GM12878 (cell line): ENCODE measurements around the gene MSI2. TPM values are rescaled to one million over a fixed set of nuclear protein-coding genes. Genes with fewer than 3 reads are reported as not detected.

Experiments used
- ATAC-seq: fragments of 200-7000 bp; cut with Tn5 transposase; 3 replicates; pipeline ENCODE4 v1.9.1; 2020; ENCODE audit warnings: mild to moderate bottlenecking, moderate library complexity
- BruUV-seq: library from RNA; stranded (reverse); fragments of 400-500 nt; replicated peaks from 2 replicates; lab custom pipeline; 2021; lab: Mats Ljungman, UMichigan
- CTCF ChIA-PET: fragments of 300-600 bp; sonication (Branson Sonifier 250); formaldehyde crosslinking; extraction: SDS; loops from one replicate; lab custom pipeline; 2021; ENCODE audit warnings: inconsistent platforms; lab: Yijun Ruan, JAX
- POLR2A ChIA-PET: fragments of 350-600 bp; formaldehyde crosslinking; extraction: SDS; loops from one replicate; lab custom pipeline; 2021; ENCODE audit warnings: inconsistent platforms; lab: Charles Lee
- RAD21 ChIA-PET: fragments of 300-600 bp; sonication (Branson Sonifier 250); formaldehyde crosslinking; loops from one replicate; lab custom pipeline; 2023; ENCODE audit warnings: antibody characterized with exemption; ENCODE audit not compliant: unreplicated experiment; lab: Charles Lee
- SMC1A ChIA-PET: fragments of 300-600 bp; sonication (Branson Sonifier 250); formaldehyde crosslinking; loops from one replicate; lab custom pipeline; 2023; ENCODE audit not compliant: unreplicated experiment, uncharacterized antibody; lab: Charles Lee
- DNase-seq: peaks from one replicate; pipeline ENCODE4 v3.0.0-alpha.2; 2011; ENCODE audit warnings: low read depth, low spot score
- FAIRE-seq: peaks from 3 replicates; lab custom pipeline; 2011; peaks lifted over from hg19 to GRCh38; lab: Jason Lieb, UNC
- H2AFZ ChIP-seq: 2 replicates; pipeline ENCODE4 v1.6.0; 2011; ENCODE audit warnings: low read depth, low read length, control low read depth; ENCODE audit not compliant: control insufficient read depth
- H3K27ac ChIP-seq: 2 replicates; pipeline ENCODE4 v1.5.1; 2011; ENCODE audit warnings: control low read depth; ENCODE audit not compliant: control insufficient read depth, insufficient read depth
- H3K27me3 ChIP-seq, 2 experiments: replicated peaks in 1 of 2; 2 replicates each; pipeline versions ENCODE4 v1.6.0 to v1.6.1; 2011; ENCODE audit warnings: low read length in 1 of 2; ENCODE audit not compliant: control insufficient read depth in 2 of 2, insufficient read depth in 2 of 2
- H3K36me3 ChIP-seq, 2 experiments: 2 replicates each; pipeline ENCODE4 v1.5.1; 2011; ENCODE audit warnings: low read length in 1 of 2; ENCODE audit not compliant: control insufficient read depth in 2 of 2, insufficient read depth in 2 of 2
- H3K4me1 ChIP-seq: 2 replicates; pipeline ENCODE4 v1.6.1; 2011; ENCODE audit warnings: mild to moderate bottlenecking, low read length, moderate library complexity, mixed read lengths; ENCODE audit not compliant: control insufficient read depth, insufficient read depth
- H3K4me2 ChIP-seq: 2 replicates; pipeline ENCODE4 v1.6.0; 2011; ENCODE audit warnings: control low read depth; ENCODE audit not compliant: control insufficient read depth, insufficient read depth
- H3K4me3 ChIP-seq: fragments of 200-600 bp; sonication (generic); 2 replicates; pipeline ENCODE4 v1.5.1; 2016
- H3K79me2 ChIP-seq: 2 replicates; pipeline ENCODE4 v1.6.0; 2011; ENCODE audit warnings: low read length; ENCODE audit not compliant: control insufficient read depth, insufficient read depth
- H3K9ac ChIP-seq: 2 replicates; pipeline ENCODE4 v1.8.0; 2011; ENCODE audit warnings: low read length, control low read depth, mixed read lengths; ENCODE audit not compliant: control insufficient read depth, insufficient read depth
- H3K9me3 ChIP-seq: replicated peaks from 3 replicates; pipeline ENCODE4 v1.5.1; 2011; ENCODE audit warnings: mild to moderate bottlenecking, low read length; ENCODE audit not compliant: control insufficient read depth, insufficient read depth
- H4K20me1 ChIP-seq: 2 replicates; pipeline ENCODE4 v1.6.0; 2011; ENCODE audit not compliant: control insufficient read depth, insufficient read depth
- FOXK2 ChIP-seq: fragments of 450-650 bp; IDR thresholded peaks from 2 replicates; pipeline ENCODE4 v1.6.1; 2017; ENCODE audit warnings: mild to moderate bottlenecking, moderate library complexity
- LARP7 ChIP-seq: fragments of 450-650 bp; IDR thresholded peaks from 2 replicates; pipeline ENCODE4 v1.6.1; 2017; ENCODE audit warnings: mild to moderate bottlenecking
- MAX ChIP-seq: IDR thresholded peaks from 2 replicates; pipeline ENCODE4 v1.6.1; 2012; ENCODE audit warnings: low read depth, low read length, improper control_type of control experiment
- MLLT1 ChIP-seq: fragments of 450-650 bp; IDR thresholded peaks from 2 replicates; pipeline ENCODE4 v1.6.1; 2016; ENCODE audit warnings: mild to moderate bottlenecking
- NFYB ChIP-seq: IDR thresholded peaks from 2 replicates; pipeline ENCODE4 v1.6.1; 2011; ENCODE audit warnings: low read depth, mild to moderate bottlenecking, low read length, improper control_type of control experiment, moderate library complexity; ENCODE audit not compliant: insufficient read depth
- RAD51 ChIP-seq: fragments of 450-650 bp; IDR thresholded peaks from 2 replicates; pipeline ENCODE4 v1.6.1; 2016; ENCODE audit warnings: moderate library complexity, mild to moderate bottlenecking, inconsistent platforms
- RUNX3 ChIP-seq: IDR thresholded peaks from 2 replicates; pipeline ENCODE4 v1.6.1; 2012; ENCODE audit warnings: low read length, inconsistent platforms
- STAT1 ChIP-seq: fragments of 450-650 bp; conservative IDR thresholded peaks from 2 replicates; pipeline ENCODE4 v1.6.1; 2014; ENCODE audit warnings: antibody characterized with exemption, mild to moderate bottlenecking
- YBX1 ChIP-seq: fragments of 450-650 bp; IDR thresholded peaks from 2 replicates; pipeline ENCODE4 v1.6.1; 2016; ENCODE audit warnings: antibody characterized with exemption
- ZNF384 ChIP-seq: IDR thresholded peaks from 2 replicates; pipeline ENCODE4 v1.6.1; 2012; ENCODE audit warnings: low read depth, mild to moderate bottlenecking, low read length, improper control_type of control experiment, borderline replicate concordance
- ZNF592 ChIP-seq: fragments of 450-650 bp; IDR thresholded peaks from 2 replicates; pipeline ENCODE4 v1.6.1; 2017; ENCODE audit warnings: mild to moderate bottlenecking, moderate library complexity
- WGBS: methylation state at CpG from one replicate; pipeline ENCODE4 v1.1.6; 2016; ENCODE audit warnings: low lambda C conversion rate; ENCODE audit not compliant: insufficient replicate concordance, insufficient coverage; ENCODE audit errors: missing lambda C conversion rate; 5-methylcytosine and 5-hydroxymethylcytosine counted together
- in situ Hi-C: fragments of 300-500 bp; cut with MboI; formaldehyde crosslinking; loops from 9 replicates; pipeline ENCODE4 v1.14.3; 2018; ENCODE audit warnings: mixed read lengths
- intact Hi-C: fragments of 100-400 bp; cut with micrococcal nuclease; formaldehyde crosslinking; loops from one replicate; pipeline ENCODE4 v1.14.2; 2022; ENCODE audit not compliant: unreplicated experiment
- polyA plus RNA-seq, 11 experiments: library from polyadenylated mRNA; depleted of rRNA in 4 of 11; unstranded in 6 of 11; stranded (reverse) in 5 of 11; fragments of >200 nt; fragmentation: Nextera tagmentation in 4 of 11; fragmentation: Illumina TruSeq in 1 of 11; extraction: Ambion mirVana in 4 of 11; extraction: Trizol in 1 of 11; gene quantifications; 1 replicate in 1 of 11; 2 replicates in 10 of 11; pipeline versions ENCODE4 v1.2.1 to v1.2.3, GENCODE V29; 2011 to 2016; ENCODE audit warnings: inconsistent platforms in 2 of 11, missing spikeins in 2 of 11, low read depth in 1 of 11
- total RNA-seq, 4 experiments: library from RNA; depleted of rRNA in 3 of 4; stranded (reverse); fragments of >200 nt in 3 of 4; fragmentation: Illumina TruSeq in 1 of 4; extraction: Trizol in 1 of 4; gene quantifications; 2 replicates each; pipeline versions ENCODE4 v1.2.1 to v1.2.3, GENCODE V29; 2013 to 2021

MSI2 gene
- total and polyA plus RNA-seq, 10 of the 15 experiments (the other 5 are each of a cell fraction or from before 2014, with no cell fraction given): 6.1 to 76.1 (median 42.0) TPM

- Histone ChIP-seq H3K36me3 (peaks cover 0 to under 1% of the 10 kb centered on the region in 2 experiments; a peak in 3 of 4 replicates), H3K79me2 (no peaks in the 10 kb centered on the region), H3K27me3 (no peaks in the 10 kb centered on the region), H3K4me2 (no peak overlapping the region), H3K4me3 (no peak overlapping the region), H3K4me1 (no peaks in the 10 kb centered on the region), H4K20me1 (no peaks in the 10 kb centered on the region), H3K27ac (no peak overlapping the region), H2AFZ (no peak overlapping the region), H3K9me3 (no peaks in the 10 kb centered on the region), H3K9ac (no peak overlapping the region)
- DNase-seq: no peak
- TF ChIP-seq MAX: no peak
- TF ChIP-seq ZNF384: no peak
- no peak for TF ChIP-seq NFYB
- TF ChIP-seq RUNX3: no peak
- no peak for TF ChIP-seq RAD51
- TF ChIP-seq YBX1: no peak
- RAD21 ChIA-PET: interaction anchor here (1.1 kb wide), 1 partner anchor 66 kb away, joined by 3 read pairs; no protein-coding TSS in a partner anchor
- SMC1A ChIA-PET: interaction anchor here (0.7 to 1.6 kb wide), 2 partner anchors 200 to 420 kb away, joined by 3 read pairs; no protein-coding TSS in a partner anchor
- BruUV-seq: no TSS peak
- CTCF ChIA-PET: interaction anchor here (1.6 to 4.7 kb wide), 3 partner anchors 9 to 420 kb away, joined by 6 to 18 read pairs (median 7); no protein-coding TSS in a partner anchor
- POLR2A ChIA-PET: no interaction called here
- no peak for ATAC-seq
- WGBS: 76% methylated on average over 14 of the region's 14 CpGs
- intact Hi-C loops (no loop called here), in situ Hi-C loops (no loop called here)
- FAIRE-seq: no peak
These were observed 407.2 kb downstream of the MSI2 start for GRCh38 chr17:57663326-57664070.

- Histone ChIP-seq H3K4me3 (no peak overlapping the region), H3K9me3 (no peaks in the 10 kb centered on the region), H3K79me2 (no peaks in the 10 kb centered on the region), H3K4me2 (no peak overlapping the region), H3K27ac (no peak overlapping the region), H3K27me3 (no peaks in the 10 kb centered on the region), H3K36me3 (no peaks in the 10 kb centered on the region; a peak in 3 of 4 replicates), H2AFZ (no peak overlapping the region), H3K9ac (no peak overlapping the region), H4K20me1 (no peaks in the 10 kb centered on the region), H3K4me1 (no peaks in the 10 kb centered on the region)
- SMC1A ChIA-PET: interaction anchor here (1.0 kb wide), 1 partner anchor 10 kb away, joined by 3 read pairs; no protein-coding TSS in a partner anchor
- RAD21 ChIA-PET: no interaction called here
- ATAC-seq: no peak
- no TSS peak for BruUV-seq
- intact Hi-C loops: no loop called here
- CTCF ChIA-PET: interaction anchor here (1.1 to 1.5 kb wide), 4 partner anchors 15 to 422 kb away, joined by 3 to 4 read pairs (median 4); no protein-coding TSS in a partner anchor
- no peak for FAIRE-seq
- 87% methylated on average over 5 of the region's 5 CpGs for WGBS
- in situ Hi-C loops: no loop called here
- POLR2A ChIA-PET: no interaction called here
- no peak for DNase-seq
- TF ChIP-seq STAT1 (no peak), FOXK2 (no peak), MLLT1 (no peak), LARP7 (no peak), ZNF592 (no peak)
These were observed 408.8 kb downstream of the MSI2 start for GRCh38 chr17:57665128-57665527.
